ENCODE data around the gene DDX25. TPM values are rescaled to one million over a fixed set of nuclear protein-coding genes. Genes with fewer than 3 reads are reported as not detected.

Gene DDX25
- total and polyA plus RNA-seq, 2 of the 8 experiments (the other 6 are each of a cell fraction or from before 2014, with no cell fraction given), result 17.6 to 17.9 TPM

GRCh38 chr11:125943661-125944349, 39.5 kb downstream of the DDX25 start:
- Histone ChIP-seq H3K4me2 (ENCODE audit: insufficient read depth in 1 of 2, low read depth in 2 of 2, low read length in 2 of 2) (no peak overlapping the region), H3K27me3 (replicated peaks in 1 of 4; ENCODE audit: control insufficient read depth in 3 of 4, extremely low read depth in 1 of 4, insufficient read depth in 3 of 4, low read length in 3 of 4) (no peaks in the 10 kb centered on the region), H2BK12ac (ENCODE audit: low read depth, low read length) (no peak overlapping the region), H4K20me1 (replicated peaks in 1 of 2; ENCODE audit: control insufficient read depth in 1 of 2, insufficient read depth in 2 of 2, low read length in 2 of 2) (no peaks in the 10 kb centered on the region), H2AFZ (ENCODE audit: low read length) (no peak overlapping the region), H3K4ac (replicated peaks; ENCODE audit: insufficient read length, low read depth, low read length) (no peak overlapping the region), H3K79me2 (ENCODE audit: control insufficient read depth in 1 of 2, insufficient read depth in 2 of 2, low read length in 2 of 2) (no peaks in the 10 kb centered on the region), H3K4me3 (ENCODE audit: extremely low read depth in 1 of 4, insufficient read depth in 2 of 4, low read depth in 3 of 4, low read length in 4 of 4) (no peak overlapping the region), H4K8ac (ENCODE audit: extremely low read depth, insufficient read depth, low read length) (no peak overlapping the region), H4K91ac (replicated peaks; ENCODE audit: insufficient read length, low read length) (no peak overlapping the region), H3K79me1 (ENCODE audit: low read depth, low read length) (no peaks in the 10 kb centered on the region), H2BK20ac (ENCODE audit: low read length) (no peak overlapping the region), H4K5ac (ENCODE audit: insufficient read length, low read depth, low read length) (no peak overlapping the region), H3K9me3 (ENCODE audit: insufficient read depth in 2 of 2, low read depth in 1 of 2, low read length in 1 of 2) (no peaks in the 10 kb centered on the region), H3K23ac (ENCODE audit: insufficient read length) (no peak overlapping the region), H3K23me2 (ENCODE audit: low read depth, low read length) (no peaks in the 10 kb centered on the region), H3K14ac (ENCODE audit: insufficient read length) (no peak overlapping the region), H2AK5ac (ENCODE audit: low read depth, low read length) (no peak overlapping the region), H2BK5ac (ENCODE audit: low read depth, low read length) (no peak overlapping the region), H3K27ac (ENCODE audit: low read depth, low read length) (no peak overlapping the region), H3K56ac (replicated peaks; ENCODE audit: insufficient read length, low read depth, low read length) (no peak overlapping the region), H3K4me1 (replicated peaks in 1 of 4; ENCODE audit: control insufficient read depth in 3 of 4, insufficient read depth in 4 of 4, low read length in 3 of 4) (peaks cover 7 to 11% (median 9%) of the 10 kb centered on the region in 4 experiments), H2BK15ac (ENCODE audit: low read length) (no peak overlapping the region), H3K18ac (ENCODE audit: extremely low read depth, low read length) (no peak overlapping the region), H3K9ac (replicated peaks in 1 of 4; ENCODE audit: extremely low read depth in 1 of 4, low read depth in 3 of 4, low read length in 3 of 4) (no peak overlapping the region), H3K36me3 (ENCODE audit: control insufficient read depth in 2 of 4, insufficient read depth in 4 of 4, low read length in 3 of 4) (no peaks in the 10 kb centered on the region), H2BK120ac (replicated peaks; ENCODE audit: low read depth, low read length) (no peak overlapping the region)
- POLR2A ChIA-PET (ENCODE audit: partially characterized antibody), result interaction anchor here (0.8 to 1.3 kb wide), 3 partner anchors 10 to 18 kb away, joined by 3 to 6 read pairs (median 5); no protein-coding TSS in a partner anchor
- no peak for DNase-seq (ENCODE audit: low read depth in 1 of 2, low spot score in 2 of 2)
- TF ChIP-seq ASH2L (IDR thresholded peaks at IDR 0.05; ENCODE audit: low read length) (no peak), KDM1A (IDR thresholded peaks at IDR 0.05; ENCODE audit: borderline replicate concordance, low read length) (peak; percentile 50; the same call in 1 of the 2 replicates), YY1 (IDR thresholded peaks at IDR 0.05; ENCODE audit: low read depth, low read length) (no peak), MAFK (IDR thresholded peaks at IDR 0.05; ENCODE audit: low read depth, low read length) (no peak)
- 92% methylated on average over 9 of the region's 9 CpGs; no CpG with 5 or more reads in 1 of the 2 experiments for WGBS, 2 experiments (ENCODE audit: extremely low coverage in 1 of 2, insufficient coverage in 1 of 2, insufficient read length in 1 of 2, insufficient replicate concordance in 2 of 2, low coverage in 1 of 2, low lambda C conversion rate in 2 of 2, missing lambda C conversion rate in 1 of 2)
- no peak for FAIRE-seq
- CTCF ChIA-PET (ENCODE audit: partially characterized antibody), result interaction anchor here (0.7 to 8.2 kb wide), 24 partner anchors 9 to 356 kb away, joined by 3 to 76 read pairs (median 6); partner anchors contain the start of gene CDON
